HFF-Myc (cell line): ENCODE measurements around the gene LMAN1.

Experiments used
- DNase-seq: peaks from one replicate; pipeline ENCODE4 v3.0.0-alpha.2; 2011; ENCODE audit warnings: low read depth; ENCODE audit errors: extremely low read depth
- H3K4me3 ChIP-seq: replicated peaks from 2 replicates; pipeline ENCODE4 v1.5.1; 2011; ENCODE audit warnings: low read depth, mild to moderate bottlenecking, control low read depth, low read length
- CTCF ChIP-seq: IDR thresholded peaks from 2 replicates; pipeline ENCODE4 v1.5.1; 2012; ENCODE audit warnings: mild to moderate bottlenecking, low read depth, low read length, control low read depth; ENCODE audit errors: missing control alignments

LMAN1 gene

GRCh38 chr18:59380706-59381105 lies 21.6 kb upstream of the LMAN1 start:
- DNase-seq = no peak
- TF ChIP-seq CTCF = no peak
- no peak overlapping the region for H3K4me3 ChIP-seq

GRCh38 chr18:59379772-59380522 lies 20.9 kb upstream of the LMAN1 start:
- no peak for TF ChIP-seq CTCF
- no peak overlapping the region for H3K4me3 ChIP-seq
- no peak for DNase-seq

GRCh38 chr18:59377613-59378337 lies 18.7 kb upstream of the LMAN1 start:
- DNase-seq = no peak
- no peak overlapping the region for H3K4me3 ChIP-seq
- no peak for TF ChIP-seq CTCF

- DNase-seq = no peak
- no peak for TF ChIP-seq CTCF
- no peak overlapping the region for H3K4me3 ChIP-seq
Observed at GRCh38 chr18:59376351-59376935, 17.4 kb upstream of the LMAN1 start.

- no peak for TF ChIP-seq CTCF
- no peak for DNase-seq
- no peak overlapping the region for H3K4me3 ChIP-seq
Observed at GRCh38 chr18:59374128-59374527, 15.1 kb upstream of the LMAN1 start.

GRCh38 chr18:59372975-59373374 lies 13.9 kb upstream of the LMAN1 start:
- no peak for TF ChIP-seq CTCF
- H3K4me3 ChIP-seq = no peak overlapping the region
- no peak for DNase-seq
